Hematopoietic multipotent progenitor cell treated with erythropoietin and hydrocortisone succinate and interleukin-3 and kit ligand, for 4 days (in vitro differentiated cells): ENCODE results near the gene ACSF3.
A peak's percentile ranks its signal among the peaks of the same experiment; 100 is the strongest.

Source experiments
- DNase-seq: peaks from one replicate; pipeline ENCODE4 v3.0.0-alpha.2; 2015

Gene ACSF3

DNA sequence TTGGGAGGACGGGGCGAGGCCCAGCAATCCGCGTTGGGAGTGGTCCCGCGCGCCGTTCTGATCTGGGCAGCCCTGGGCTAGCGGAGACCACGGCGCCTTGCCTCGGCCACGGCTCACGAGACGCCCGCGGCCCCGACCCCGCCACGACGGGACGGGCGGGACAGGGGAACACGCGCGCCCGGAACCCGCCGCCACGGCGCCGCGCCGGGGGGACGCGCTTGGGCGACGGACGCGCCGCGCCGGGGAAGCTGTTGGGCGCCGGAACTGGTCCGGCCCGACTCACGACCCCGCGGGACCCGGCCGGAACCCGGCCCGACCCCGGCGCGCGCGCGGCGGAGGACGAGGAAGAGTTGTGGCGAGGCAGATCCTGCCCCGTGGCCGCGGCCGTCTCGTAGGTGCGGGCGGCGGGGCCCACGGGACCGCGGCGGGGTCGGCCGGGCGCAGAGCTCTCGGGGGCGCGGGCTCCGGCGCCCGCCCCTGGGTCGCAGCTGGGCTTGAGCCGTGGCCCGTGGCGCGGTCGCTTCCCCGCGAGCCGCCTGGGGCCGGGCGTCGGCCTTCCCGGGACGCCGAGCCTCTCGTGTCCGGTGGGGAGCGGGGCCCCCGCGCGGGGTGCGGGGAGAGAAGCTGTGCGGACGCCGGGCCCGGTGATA lies at the start of gene ACSF3:
Gene ACSF3 (plus strand): TSS at position 251 of the 650 bp plus-strand sequence. CDS start 6,830 bp downstream, outside the sequence.
- peak; percentile 82 for DNase-seq

DNA sequence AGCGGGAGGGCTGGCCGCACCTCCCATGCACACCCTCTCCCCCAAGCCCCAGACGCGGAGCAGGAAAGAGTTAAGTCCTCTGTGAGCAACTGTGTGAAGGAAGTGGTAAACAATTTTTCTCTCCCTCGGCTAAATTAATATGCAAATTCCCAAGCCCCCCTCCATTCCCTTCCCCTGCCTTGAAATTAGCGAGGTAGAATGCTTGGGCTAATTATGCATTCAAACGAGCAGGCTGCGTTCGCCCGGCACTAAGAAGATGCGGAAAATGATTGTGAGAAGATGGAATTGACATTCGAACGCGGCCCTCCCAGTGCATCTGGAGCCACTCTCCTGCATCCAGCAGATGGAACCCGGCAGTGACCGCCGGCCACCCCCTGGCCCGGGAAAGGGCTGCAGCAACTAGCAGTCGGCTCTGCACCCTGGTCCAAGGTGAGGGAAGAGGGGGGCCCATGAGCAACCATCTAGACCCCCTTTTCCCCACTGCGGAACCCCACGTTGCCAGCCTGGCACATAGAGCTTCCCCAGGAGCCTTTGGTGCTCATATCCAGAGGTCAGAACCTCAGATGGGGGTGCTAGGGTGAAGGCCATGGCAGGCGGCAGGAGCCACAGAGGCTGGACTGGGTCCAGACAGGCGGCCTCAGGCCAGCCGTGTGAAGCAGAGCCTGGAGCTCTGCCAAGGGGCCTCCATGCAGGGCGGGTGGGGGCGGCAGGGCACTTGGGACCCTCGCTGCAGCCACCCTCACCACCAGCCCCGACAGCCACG lies 49.1 kb upstream of the ACSF3 start:
- no peak for DNase-seq

DNA sequence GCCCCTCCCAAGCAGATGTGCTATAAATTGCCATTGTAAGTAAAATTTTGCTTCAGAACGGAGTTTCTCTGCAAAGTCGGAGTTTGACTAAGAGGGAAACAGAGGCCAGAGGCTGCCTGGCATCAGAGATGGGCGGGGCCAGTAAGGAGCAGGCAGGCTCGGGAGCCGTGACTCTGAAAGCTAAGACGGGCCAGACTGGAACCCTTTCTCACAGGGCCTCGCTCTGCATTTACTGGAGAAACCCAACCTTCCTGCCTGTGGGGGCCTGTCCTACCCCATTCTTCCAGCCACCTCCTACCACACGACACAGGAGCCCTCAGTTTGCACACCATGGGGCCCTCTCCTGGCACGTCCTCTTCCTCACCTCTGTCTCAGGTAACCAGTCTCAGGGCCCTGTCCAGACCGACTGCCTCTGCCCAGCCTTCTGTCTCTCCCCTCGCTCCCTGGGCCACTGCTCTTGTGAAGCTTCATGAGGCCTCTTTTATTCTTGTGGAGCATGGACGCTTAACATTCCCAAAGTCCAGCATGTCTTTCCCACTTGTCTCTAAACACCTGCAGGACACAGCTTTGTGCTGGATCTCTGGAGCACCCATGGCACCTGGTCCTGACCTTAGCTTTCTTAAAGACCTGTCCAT lies 48.4 kb upstream of the ACSF3 start:
- DNase-seq, result no peak

DNA sequence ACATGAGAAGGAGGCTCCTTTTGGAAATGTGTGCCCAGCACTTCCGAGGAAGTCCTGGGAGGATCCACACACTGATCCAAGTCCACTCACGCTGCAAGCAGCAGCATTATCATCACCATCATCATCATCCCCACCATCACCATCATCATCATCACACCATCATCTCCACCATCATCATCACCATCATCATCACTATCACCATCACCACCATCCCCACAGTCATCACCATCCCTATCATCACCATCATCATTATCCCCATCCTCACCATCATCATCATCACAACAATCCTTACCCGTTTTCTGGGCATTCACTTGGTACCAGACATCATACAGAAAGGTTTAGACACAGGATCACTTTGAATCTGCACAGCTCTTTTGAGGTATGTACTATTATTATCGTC lies 47.8 kb upstream of the ACSF3 start:
- DNase-seq, result no peak

DNA sequence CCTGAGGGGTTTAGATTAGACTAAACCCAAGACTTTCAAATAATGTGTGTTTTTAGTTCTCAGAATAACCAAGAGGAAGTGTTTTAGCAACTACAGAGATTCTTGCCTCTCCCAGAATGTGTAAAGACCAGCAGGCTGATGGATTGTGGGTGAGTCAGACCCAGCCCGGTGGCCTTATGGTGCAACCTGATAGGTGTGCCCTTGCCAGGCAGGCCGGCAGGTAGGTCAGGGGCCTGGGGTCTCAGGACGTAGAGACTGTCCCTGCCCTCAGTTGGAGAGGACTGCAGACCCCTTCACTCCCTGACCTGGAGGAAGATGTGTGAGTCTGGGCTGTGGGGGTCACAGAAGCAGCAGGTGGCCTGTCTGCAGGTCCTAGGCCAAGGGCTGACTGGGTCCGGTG lies 47.2 kb upstream of the ACSF3 start:
- no peak for DNase-seq

DNA sequence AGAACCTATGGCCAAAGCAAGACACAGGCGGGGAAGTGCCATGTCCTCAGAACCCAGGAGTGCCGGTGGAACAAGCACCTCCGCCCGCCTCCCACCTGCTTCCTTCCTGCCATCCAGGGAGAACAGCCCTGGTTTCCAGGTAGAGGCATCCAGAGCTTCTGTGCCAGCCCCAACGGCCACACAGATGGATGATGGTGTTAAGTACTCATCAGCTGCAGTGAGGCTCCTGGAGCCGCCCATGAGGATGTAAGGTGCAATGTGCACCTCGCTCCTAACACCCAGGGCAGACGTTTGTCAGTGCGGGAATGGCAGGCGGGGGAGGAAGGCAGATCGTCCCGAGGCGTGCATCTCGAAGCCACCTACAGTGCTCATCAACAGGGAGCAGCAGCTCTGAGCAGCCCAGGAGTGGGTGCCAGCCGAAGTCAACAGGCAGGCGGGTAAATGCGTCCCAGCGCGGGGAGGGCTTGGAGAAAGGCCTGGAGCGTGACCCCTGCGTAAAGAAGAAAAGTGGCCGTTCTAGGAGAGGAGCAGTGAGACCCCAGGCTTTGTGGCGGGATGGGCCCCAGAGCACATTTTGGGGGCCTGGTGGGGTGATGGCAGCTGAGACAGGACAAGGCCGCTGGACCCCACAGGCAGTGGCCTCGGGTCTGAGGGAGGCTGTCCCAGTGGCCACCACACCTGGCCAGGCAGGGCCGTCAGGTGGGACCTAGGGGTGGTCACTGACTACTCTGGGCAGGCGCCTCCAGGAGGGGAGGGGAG lies 46.1 kb upstream of the ACSF3 start:
- DNase-seq, result no peak

DNA sequence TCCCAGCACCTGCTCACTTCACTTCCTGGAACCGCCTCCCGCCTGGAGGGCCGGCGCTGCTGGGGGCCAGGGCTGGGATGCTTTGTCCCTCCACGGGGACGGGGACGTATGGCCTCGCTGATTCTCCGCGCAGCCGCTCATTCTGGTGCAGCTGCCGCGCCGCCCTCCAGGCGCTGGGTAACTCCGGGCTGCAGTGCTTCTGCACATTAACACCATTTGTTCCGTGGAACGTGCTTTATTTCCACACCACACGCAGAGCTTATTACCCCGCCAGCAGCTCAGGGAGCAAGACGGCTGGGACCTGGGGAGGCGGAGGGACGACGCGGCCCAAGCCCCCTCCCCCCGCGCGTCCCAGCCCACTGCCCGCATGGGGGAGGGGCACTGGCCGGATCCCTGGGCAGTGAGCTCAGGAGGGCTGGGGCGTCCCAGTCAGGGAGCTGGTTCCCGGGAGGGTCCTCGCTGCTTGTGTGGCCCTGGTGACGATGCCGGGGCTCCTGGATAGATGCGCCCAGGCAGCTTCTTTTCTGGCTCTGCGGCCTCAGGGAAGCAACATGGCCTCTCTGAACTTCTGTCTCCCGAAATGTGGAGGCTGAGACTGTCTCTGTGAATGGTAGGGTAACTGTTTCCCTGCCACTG lies 45.4 kb upstream of the ACSF3 start:
- DNase-seq, result no peak

DNA sequence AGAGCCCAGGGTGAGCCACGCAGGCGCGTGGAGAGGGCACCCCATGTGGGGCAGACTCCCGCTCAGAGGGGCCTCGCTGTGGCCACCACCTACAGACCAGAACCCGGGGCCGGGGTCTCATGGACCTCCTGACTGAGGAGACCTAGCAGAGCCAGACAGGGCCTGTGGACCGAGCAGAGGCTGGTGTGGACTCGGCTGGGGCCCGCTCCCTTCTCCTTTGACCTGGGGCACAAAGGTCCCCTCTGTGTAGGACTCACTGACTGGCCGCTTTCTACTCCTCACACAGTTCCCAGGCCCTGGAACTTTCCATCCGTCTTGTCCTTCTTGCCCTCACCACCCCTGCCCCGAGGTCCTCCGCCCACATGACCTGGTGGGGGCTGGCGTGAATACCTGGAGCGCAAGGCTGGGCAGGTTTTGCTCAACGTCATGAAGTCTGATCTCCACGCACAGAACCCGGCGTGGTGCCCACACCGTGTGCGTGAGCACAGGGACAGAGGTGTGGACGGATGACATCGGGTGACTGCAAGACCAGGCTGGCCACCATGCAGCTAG lies 44.7 kb upstream of the ACSF3 start:
- DNase-seq, result no peak

DNA sequence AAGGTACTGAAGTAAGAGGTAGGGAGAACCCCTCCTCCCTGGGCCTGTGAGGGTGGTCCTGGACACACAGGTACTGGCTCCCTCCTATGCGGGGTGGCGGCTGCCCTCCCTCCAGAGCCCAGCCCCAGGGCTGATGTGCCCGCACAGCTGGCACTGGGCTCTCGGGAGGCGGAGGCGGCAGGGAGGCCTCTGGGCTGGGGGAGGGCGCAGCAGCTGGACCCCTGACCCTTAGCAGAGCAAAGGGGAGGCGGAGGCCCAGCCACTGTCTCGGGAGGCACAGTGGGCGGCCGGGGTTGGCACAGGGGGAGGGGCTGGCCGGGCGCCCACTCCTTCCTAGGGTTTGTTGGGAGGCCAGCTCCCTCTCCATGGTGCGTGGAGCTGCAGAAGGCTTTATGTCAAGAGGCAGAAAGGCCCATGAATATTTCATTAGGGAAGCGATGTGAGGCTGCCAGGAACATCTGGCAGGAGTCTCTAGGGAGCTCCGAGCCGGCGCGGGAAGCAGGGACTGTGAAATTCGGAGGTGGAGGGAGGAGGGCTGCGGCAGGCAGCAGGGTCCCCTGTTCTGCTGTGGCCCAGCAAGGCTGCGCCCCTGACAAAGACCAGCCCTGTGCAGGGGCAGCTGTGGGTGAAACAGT lies 44.1 kb upstream of the ACSF3 start:
- no peak for DNase-seq

DNA sequence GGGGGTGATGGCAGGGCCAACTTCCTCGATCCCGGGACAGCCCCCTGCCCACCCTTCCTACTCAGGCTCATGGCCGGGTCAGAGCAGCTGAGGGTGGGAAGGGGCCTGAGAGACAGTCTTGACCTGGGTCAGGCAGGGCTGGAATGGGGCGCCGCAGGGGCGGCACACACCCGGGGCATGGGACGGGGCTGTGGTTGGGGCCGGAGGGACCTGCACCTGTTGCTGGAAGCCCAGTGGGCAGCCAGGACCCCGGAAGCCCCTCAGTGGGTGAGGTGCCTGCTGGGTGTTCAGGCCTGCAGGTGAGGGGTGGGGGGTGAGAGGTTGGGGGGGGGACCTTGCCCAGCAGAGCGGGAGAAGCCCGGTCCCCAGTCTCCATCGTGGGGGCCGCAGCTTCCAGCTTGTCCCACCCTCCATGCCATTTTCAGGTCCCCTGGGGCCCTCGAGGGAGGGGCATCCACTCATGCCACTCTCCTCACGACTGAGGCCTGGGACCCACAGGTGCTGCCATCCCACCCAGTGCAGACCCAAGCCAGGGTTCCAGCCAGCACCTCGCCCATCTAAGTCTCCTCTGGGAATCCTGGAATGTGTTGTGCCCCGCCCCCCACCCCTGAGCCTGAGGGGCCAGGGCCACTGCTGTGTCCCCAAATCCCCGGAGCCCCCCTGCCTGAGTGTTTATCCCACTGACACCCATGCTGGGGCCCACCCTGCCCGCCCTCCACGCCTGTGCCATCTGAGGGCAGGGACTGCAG lies 43.4 kb upstream of the ACSF3 start:
- DNase-seq, result no peak

DNA sequence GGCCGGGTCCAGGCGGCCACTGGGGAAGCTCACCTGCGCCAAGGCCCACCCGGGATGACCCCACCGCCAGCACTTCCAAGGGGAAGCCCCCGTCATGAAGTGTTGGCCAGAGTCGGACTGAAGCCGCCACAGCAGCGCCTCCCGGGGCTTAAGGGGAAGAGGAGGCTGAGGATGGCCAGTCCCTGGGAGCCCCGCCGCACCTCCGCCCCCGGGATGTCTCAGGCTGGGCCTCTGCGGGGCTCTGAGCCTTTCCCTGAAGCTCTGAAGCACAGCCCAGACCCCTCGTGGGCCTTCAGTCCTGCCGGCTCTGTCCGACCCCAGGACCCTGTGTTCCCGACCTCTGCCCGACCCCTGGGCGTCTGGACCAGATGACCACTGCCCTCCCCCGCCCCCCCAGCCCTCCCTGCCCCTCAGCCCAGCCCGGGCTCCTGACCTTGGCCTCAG lies 42.8 kb upstream of the ACSF3 start:
- no peak for DNase-seq

DNA sequence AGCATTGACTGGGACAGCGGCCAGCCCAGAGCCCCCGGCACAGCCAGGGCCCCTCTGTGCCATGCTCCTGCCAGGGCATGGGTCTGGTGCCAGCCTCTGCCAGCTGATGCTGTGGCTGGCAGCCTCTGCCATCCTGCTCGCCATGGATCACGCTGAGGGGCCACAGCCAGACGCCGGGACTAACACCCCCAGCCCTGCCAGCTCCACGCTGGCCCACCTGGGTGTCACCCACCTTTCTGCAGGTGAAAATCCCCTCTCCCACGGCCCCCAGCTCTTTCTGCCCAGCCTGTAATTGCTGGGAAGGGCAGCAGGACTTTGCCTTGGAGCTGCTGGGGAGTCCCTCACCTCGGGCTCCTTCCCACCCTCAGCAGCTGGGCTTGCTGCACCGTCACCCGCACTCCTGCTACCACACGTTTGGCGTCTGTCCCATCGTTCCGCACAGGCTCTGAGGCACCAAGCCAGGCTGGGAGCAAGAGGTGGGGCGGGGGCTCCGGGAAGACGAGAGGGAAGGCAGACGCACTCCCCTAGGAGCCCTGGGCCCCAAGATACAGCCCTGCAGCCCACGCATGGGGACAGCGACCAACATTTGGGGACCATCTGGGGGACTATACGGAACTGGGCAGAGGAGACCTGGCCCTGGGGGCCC lies 42.0 kb upstream of the ACSF3 start:
- no peak for DNase-seq

DNA sequence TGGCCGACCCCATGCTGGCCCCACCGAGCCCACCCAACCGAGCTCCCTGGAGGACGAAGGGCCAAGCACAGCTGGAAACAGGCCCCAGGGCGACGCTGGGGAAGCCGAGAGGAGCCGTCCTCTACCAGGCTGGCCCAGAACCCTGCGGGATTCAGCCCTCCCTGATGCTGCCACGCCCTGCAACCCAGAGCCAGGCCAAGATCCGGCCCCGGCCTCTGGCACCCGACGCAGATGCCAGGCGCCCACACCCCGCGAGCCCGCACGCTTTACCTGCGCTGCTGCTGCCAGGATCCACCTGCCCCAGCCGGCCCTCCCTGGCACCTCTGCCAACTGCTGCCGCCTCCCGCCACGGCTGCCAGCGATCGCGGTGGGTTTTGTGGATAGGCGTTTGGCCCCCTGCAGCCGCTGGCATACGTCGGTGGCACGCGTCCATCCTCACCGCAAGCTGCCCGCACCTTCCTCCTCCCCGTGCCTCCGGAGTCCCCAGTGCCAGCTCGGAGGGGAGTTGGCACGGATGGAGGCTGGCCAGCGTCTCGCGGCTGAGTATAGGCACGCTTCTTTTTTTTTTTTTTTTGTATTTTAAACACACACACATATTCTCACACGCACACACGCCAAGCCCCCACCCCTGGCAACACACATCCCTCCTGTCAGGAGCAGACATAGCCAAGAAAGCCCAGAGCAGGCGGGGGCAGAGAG lies 41.3 kb upstream of the ACSF3 start:
- no peak for DNase-seq

DNA sequence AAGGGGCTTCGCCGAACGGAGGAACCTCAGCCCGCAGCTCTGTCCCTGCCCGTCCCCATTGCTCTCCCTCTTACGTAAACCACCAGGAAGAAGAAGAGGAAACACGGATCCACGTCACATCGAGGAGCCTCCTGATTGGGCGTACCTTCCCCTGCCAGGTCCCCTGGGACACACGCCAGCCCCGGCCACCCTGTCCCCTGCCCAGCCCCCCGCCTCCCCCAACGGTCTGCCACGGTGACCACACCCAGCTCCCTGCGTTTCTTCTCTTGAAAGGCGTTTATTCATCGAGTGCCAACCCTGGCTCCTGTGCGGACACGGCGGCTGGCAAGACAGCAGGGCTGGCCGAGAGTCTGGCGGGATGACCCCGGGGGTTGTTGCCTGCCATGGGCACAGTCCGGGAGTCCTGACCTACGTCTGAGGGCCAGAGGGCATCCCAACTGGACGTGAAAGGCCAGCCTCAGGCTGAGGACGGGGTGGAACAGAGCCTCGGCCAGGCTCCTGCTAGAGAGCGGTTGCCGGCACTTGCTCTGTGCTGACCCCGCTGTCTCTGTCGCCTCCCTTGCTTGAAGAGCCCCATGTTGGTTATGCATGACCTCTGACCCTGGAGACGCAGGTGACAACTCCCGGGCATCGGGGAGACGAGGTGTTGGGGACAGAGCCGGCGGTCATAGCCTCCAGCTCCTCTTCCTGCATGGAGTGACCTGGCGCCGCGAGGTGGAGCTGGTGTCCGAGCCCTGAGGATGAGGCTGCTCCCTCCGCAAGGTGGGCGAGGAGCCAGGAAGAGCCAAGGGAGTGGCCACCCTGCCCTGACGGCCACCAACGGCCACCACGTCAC lies 40.5 kb upstream of the ACSF3 start:
- DNase-seq, result peak; percentile 79

DNA sequence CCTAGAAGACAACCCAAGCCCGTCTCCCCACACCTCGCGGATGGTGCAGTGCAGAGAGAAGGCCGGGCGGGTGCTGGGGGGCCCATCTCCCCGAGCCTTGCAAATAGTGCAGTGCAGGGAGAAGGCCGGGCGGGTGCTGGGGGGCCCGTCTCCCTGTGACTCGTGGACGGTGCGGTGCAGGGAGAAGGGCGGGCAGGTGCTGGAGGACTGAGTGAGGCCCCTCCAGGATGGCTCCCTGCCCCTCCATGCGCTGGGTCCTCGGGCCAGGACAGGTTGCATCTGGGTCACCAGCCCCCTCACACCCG lies 40.0 kb upstream of the ACSF3 start:
- no peak for DNase-seq

DNA sequence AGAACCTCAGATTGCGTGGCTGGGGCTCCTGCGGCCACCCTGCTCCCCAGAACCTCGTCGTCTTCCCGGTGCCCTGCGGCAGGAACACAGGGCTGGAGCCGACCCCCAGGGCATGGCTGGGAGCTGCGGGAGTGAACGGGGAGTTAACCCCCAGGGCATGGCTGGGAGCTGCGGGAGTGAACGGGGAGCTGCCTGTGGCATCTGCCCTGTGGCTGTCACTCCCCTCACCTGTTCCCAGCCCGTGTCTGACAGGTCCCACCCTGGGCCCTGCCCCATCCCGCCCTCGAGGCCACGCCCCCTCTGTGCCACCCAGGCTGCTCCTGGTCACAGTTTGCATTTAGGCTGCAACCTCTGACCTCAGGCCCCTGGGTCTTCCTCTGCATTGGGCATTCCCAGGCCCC lies 39.4 kb upstream of the ACSF3 start:
- DNase-seq, result no peak

DNA sequence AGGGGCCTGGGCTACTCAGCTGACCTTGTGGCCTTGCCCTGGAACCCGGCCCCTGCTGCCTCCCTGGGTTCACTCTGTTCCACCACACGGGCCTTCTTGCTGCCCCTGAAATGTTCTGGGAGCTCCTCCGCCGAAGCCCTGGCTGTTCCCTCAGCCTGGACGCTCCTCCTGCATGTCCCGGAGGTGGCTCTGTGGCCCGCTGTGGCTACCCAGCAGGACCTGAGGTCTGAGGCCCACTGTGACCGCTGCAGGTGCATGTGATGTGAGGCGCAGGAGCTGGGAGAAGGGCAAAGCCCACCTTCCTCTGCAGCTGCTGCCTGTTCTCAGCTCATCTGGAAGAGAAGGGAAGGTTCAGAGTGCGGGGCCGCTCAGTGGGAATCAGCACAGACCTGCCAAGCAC lies 38.9 kb upstream of the ACSF3 start:
- no peak for DNase-seq

DNA sequence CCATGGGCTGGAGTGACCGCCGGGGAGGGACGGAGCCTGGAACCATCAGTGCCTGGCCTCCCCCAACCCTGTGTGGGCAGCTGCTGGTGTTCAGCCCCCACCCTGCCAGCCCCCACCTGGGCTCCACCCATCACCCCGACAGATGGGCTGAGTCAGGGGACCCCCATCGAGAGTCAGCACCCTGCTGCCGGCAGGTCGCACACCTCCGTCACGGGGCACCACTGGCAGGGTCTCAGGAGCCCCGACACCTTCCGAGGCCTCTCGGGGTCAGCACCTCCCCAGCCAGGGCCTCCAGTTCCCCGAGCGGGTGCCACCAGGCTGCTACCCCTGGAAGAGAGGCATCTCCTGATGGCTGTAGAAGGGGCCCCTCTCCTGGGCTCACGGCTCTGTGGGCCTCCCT lies 38.3 kb upstream of the ACSF3 start:
- DNase-seq, result no peak

DNA sequence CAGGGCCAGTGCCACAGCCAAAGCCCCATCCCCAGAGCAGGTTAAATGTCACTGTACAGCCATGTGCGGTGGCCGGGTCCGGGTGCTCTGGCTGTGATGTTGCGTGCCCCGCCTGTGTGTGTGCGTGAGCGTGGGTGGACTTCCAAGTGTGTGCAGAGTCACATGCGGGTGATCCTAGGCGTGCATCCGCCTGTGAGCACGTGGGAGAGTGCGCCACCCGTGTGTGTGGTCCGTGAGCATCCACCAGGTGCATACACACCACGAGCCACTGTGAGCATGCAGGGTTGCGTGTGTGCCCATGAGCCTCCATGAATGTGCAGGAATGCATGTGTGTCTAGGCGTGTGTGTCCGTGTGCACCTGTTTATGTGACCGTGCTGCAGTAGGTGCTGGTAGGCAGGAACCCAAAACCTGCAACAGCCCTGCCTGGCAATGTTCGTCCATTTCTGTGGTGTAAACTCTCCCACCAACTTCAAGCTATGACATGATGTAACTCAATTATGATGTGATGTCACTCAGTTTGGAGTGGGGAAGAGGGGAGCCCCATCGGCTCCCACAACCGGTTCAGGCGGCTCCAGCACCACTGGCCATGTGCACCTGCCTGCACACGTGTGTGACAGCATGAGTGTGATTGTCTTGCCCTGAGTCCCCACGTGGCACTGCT lies 37.6 kb upstream of the ACSF3 start:
- DNase-seq, result no peak
